ENCODE results near the gene CRK.
A peak's percentile ranks its signal among the peaks of the same experiment; 100 is the strongest.
"Not testable (repeated sequence)": the region's sequence is repeated elsewhere in the genome, so short reads cannot be mapped to it uniquely, and the experiment has no call there.

Gene CRK

GRCh38 chr17:1423456-1424135 lies 32.4 kb downstream of the CRK start:
- no peak for DNase-seq (ENCODE audit: low read depth)

DNA sequence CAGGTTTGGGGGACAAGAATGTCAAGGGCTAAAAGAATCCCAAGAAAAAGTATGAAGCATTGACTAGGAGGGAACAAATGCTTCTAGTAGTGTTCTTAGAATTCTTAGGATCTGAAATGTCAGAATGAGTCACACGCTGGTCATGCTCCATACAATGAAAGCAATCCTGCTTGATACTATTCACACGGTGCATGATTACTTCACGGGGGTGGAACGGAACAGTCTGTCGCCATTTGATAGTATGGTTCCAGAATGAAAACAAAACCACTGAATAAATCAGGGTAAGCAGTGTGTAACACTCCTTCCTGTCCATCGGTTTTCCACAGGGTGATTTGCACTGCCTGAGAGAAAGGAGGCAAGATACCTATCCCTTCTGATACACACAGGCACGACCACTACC lies 33.1 kb downstream of the CRK start:
- DNase-seq (ENCODE audit: low read depth), result no peak

GRCh38 chr17:1421470-1421869 lies 34.6 kb downstream of the CRK start:
- no peak for DNase-seq (ENCODE audit: low read depth)

- no peak for DNase-seq (ENCODE audit: low read depth)
Observed at GRCh38 chr17:1420981-1421380, 35.1 kb downstream of the CRK start.

DNA sequence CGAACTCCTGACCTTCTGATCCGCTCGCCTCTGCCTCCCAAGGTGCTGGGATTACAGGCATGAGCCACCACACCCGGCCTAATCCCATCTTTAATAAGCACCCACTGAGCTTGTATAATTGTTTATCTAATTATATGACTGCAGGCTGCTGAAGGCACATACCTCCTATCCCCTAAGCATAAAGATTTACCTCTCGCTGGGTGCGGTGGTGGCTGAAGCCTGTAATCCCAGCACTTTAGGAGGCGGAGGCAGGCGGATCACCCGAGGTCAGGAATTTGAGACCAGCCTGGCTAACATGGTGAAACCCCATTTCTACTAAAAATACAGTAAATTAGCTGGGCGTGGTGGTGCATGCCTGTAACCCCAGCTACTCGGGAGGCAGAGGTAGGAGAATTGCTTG lies 35.9 kb downstream of the CRK start:
- DNase-seq (ENCODE audit: low read depth), result no peak

GRCh38 chr17:1418476-1418875 lies 37.6 kb downstream of the CRK start:
- DNase-seq (ENCODE audit: low read depth), result not testable (repeated sequence)

- DNase-seq (ENCODE audit: low read depth), result no peak
Observed at GRCh38 chr17:1416414-1416813, 39.6 kb downstream of the CRK start.

- DNase-seq (ENCODE audit: low read depth), result no peak
Observed at GRCh38 chr17:1414634-1415033, 41.4 kb downstream of the CRK start.

- DNase-seq (ENCODE audit: low read depth), result no peak
Observed at GRCh38 chr17:1414001-1414574, 41.9 kb downstream of the CRK start.

DNA sequence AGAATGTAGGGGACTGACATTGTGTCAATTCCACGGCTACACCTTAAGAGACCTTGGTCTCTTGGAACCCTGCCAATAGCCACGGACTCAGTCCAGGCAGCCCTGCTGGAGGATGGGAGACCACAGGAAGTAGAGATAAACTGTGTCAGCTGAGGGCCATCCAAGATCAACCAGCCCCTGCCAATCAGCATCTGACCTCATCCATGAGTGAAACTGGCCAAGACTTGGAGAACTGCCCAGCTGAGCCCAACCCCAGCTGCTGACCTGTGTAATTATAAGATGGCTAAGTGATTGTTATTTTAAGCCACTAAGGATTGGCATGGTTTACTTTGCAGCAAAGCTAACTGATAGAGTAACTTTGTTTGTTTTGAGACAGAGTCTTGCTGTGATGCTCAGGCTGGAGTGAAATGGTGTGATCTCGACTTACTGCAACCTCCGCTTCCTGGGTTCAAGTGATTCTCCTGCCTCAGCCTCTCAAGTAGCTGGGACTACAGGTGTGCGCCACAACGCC lies 42.7 kb downstream of the CRK start:
- no peak for DNase-seq (ENCODE audit: low read depth)

DNA sequence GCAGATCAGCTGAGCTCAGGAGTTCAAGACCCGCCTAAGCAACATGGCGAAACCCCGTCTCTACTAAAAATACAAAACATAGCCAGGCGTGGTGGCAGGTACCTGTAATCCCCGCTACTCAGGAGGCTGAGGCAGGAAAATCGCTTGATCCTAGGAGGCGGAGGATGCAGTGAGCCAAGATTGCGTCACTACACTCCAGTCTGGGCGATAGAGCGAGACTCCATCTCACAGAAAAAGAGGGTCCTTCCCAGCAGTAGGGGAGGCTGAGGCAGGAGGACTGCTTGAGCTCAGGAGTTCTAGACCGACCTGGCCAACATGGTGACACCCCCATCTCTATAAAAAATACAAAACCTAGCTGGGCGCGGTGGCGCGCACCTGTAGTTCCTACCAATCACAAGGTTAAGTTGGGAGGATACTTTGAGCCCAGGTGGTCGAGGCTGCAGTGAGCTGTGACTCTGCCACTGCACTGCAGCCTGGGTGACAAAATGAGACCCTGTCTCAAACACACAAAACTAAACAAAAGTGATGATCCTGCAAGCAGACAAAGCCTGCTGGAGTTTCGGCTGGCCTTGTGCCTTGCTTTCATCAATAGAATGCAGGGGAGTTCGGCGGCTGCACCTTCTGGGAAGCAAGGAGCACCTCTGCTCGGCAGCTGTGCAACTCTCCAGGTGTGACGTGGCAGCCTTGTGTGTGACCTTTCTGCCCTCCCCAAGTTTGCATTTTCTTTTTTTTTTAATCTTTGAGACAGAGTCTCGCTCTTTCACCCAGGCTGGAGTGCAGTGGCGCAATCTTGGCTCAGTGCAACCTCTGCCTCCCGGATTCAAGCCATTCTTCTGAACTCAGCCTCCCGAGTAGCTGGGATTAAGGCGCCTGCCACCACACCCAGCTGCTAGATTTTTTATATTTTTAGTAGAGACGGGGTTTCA lies 43.6 kb downstream of the CRK start:
- DNase-seq (ENCODE audit: low read depth), result no peak

- no peak for DNase-seq (ENCODE audit: low read depth)
Observed at GRCh38 chr17:1402262-1402586, 53.8 kb downstream of the CRK start.

DNA sequence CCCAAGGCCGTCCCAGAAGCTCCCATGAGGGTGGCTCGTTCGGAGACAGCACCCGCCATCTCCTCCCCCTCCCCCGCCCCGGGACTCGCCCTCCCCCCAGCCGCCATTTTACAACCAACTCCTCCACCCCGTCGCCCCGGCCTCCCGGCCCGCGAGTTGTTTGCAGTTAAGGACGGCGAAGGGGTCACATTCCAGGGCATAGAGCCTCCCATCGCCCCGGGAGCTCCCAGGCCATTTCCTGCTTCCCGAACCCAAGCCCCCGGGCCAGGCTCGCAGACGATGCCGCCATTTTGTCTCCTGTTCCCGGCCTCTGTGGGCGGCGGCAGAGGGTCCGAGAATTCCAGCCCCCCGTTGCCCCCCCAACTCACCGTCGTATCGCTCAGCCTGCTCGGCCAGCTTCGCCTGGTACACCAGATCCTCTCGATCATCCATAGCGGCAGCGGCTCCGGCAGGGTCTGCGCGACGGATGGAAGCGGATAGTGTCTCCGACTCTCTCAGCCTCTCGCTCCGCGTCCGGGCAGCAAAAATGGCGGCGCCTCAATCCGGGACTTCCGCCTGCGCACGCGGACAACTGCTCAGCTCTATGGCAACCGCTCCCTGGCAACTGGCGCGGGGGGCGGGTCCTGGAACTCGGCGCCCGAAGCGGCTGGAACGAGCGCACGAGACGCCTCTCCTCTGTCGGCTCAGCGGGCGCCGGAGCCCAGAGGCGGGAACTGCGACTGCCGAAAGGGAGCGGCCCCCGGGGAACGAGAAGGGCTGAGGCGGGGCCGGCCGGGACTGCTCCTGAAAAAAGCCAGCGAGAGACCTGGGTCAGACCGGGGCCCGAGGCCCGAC lies 56.1 kb downstream of the CRK start, which contains the start of gene YWHAE:
YWHAE (minus strand) TSS at position 544 of the 834 bp plus-strand sequence; CDS start at position 432, 112 bp downstream.
- DNase-seq (ENCODE audit: low read depth), result peak; percentile 95

GRCh38 chr17:1398931-1399678 lies 56.9 kb downstream of the CRK start:
- no peak for DNase-seq (ENCODE audit: low read depth)

DNA sequence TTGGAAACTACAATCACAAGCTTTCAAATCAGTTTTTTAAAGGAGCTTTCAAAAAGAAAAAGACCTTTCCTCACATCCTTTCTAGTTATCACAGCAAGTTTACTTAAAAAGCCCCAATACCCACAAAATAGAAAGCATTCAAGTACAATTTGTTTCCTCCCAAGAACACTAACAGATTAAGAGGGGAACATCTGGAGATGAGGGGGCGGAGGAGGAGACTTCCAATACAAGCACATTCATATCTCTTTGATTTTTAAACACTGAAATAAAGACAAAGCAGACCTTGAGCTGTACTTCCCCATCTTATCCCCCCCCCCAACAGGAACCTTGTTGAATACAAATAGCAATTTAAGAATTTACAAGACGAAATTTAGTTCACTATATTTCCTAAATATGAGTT lies 58.0 kb downstream of the CRK start:
- no peak for DNase-seq (ENCODE audit: low read depth)

DNA sequence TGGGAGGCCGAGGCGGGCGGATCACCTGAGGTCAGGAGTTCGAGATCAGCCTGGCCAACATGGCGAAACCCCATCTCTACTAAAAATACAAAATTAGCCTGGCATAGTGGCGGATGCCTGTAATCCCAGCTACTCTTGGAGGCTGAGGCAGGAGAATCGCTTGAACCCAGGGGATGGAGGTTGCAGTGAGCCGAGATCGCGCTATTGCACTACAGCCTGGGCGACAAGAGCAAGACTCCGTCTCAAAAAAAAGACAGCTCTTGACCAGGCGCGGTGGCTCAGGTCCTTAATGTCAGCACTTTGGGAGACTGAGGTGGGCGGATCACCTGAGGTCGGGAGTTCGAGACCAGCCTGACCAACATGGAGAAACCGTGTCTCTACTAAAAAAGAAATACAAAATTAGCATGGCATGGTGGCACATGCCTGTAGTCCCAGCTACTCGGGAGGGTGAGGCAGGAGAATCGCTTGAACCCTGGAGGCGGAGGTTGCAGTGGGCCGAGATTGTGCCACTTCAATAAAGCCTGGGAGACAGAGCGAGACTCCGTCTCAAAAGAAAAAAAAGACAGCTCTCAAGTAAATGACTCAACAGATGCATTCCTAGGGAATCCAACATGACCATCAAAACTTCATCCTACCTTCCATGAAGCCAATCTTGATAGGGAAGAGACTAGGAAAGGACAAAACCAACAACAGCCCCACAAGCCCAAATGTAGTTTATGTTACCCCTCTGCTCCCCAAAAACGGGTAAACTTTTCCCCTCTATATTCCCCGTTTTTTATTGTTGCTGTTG lies 60.0 kb downstream of the CRK start:
- DNase-seq (ENCODE audit: low read depth), result not testable (repeated sequence)

- no peak for DNase-seq (ENCODE audit: low read depth)
Observed at GRCh38 chr17:1391577-1391976, 64.5 kb downstream of the CRK start.

GRCh38 chr17:1390432-1391367 lies 65.3 kb downstream of the CRK start:
- DNase-seq (ENCODE audit: low read depth), result no peak

All from stimulated activated CD8-positive, alpha-beta memory T cell treated with anti-CD3 and anti-CD28 coated beads, Interleukin-12 subunit alpha, Interleukin-12 subunit beta, amount 100 ng/mL, for 4 hours (primary cell).